ENCODE data around the gene MND1.

DNA sequence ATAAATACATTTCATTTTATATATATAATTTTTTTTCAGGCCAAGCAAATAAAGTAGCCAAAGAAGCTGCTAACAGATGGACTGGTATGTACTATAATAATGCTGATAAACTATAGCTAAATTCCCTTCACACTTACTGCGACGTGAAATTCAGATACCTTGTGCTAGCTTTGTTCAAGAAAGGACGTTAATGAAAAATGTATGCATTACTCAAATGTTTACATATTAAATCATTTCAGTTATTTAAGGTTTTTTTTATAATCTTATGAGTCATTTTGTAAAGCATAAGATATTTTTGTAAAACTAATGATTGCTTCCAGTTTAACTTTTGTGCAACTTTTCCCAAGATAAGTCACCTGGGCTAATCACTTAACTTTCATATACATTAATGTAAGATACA is 64.4 kb downstream of the MND1 start:
- TF ChIP-seq, protein P1, sequence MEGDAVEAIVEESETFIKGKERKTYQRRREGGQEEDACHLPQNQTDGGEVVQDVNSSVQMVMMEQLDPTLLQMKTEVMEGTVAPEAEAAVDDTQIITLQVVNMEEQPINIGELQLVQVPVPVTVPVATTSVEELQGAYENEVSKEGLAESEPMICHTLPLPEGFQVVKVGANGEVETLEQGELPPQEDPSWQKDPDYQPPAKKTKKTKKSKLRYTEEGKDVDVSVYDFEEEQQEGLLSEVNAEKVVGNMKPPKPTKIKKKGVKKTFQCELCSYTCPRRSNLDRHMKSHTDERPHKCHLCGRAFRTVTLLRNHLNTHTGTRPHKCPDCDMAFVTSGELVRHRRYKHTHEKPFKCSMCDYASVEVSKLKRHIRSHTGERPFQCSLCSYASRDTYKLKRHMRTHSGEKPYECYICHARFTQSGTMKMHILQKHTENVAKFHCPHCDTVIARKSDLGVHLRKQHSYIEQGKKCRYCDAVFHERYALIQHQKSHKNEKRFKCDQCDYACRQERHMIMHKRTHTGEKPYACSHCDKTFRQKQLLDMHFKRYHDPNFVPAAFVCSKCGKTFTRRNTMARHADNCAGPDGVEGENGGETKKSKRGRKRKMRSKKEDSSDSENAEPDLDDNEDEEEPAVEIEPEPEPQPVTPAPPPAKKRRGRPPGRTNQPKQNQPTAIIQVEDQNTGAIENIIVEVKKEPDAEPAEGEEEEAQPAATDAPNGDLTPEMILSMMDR (IDR thresholded peaks at IDR 0.05), result no peak
- TF ChIP-seq EZH2 (IDR thresholded peaks at IDR 0.05) (no peak), EZH2phosphoT487 (IDR thresholded peaks at IDR 0.05) (no peak)

All from neural progenitor cell (in vitro differentiated cells).